ENCODE data around the gene SMG6. TPM values are rescaled to one million over a fixed set of nuclear protein-coding genes. Genes with fewer than 3 reads are reported as not detected.

The SMG6 gene
- total RNA-seq, 1 experiment from 2014 or later: 25.6 TPM

GRCh38 chr17:2083613-2084035 lies 220.0 kb downstream of the SMG6 start:
- H3K9me3 Mint-ChIP-seq: no peaks in the 10 kb centered on the region
- ChIA-PET POLR2A (no interaction called here), CTCF (interaction anchor here (1.2 to 2.4 kb wide), 2 partner anchors 19 to 26 kb away, joined by 4 to 6 read pairs; no protein-coding TSS in a partner anchor)
- H3K4me3 Mint-ChIP-seq: no peak overlapping the region
- peaks cover 3% of the 10 kb centered on the region for H3K4me1 Mint-ChIP-seq
- DNase-seq (ENCODE audit: low spot score): no peak
- peaks cover 6% of the 10 kb centered on the region for H3K36me3 Mint-ChIP-seq
- TF ChIP-seq ZNF121 (CRISPR knock-in tag; IDR thresholded peaks at IDR 0.05) (no peak), ZNF425 (CRISPR knock-in tag; conservative IDR thresholded peaks at IDR 0.05) (no peak), NR1H2 (CRISPR knock-in tag; IDR thresholded peaks at IDR 0.05) (no peak), EMX1 (CRISPR knock-in tag; IDR thresholded peaks at IDR 0.05) (no peak), SMAD3 (CRISPR knock-in tag; IDR thresholded peaks at IDR 0.05; ENCODE audit: borderline replicate concordance) (no peak), ELF4 (CRISPR knock-in tag; IDR thresholded peaks at IDR 0.05; ENCODE audit: low read depth) (no peak), SOX15 (CRISPR knock-in tag; IDR thresholded peaks at IDR 0.05) (no peak), ZSCAN18 (CRISPR knock-in tag; IDR thresholded peaks at IDR 0.05) (no peak), RORB (CRISPR knock-in tag; IDR thresholded peaks at IDR 0.05) (no peak)
- ATAC-seq: no peak
- H3K27ac Mint-ChIP-seq: no peak overlapping the region; the same call in 1 of the 2 replicates
- no peaks in the 10 kb centered on the region for H3K27me3 Mint-ChIP-seq (ENCODE audit: low read depth)

GRCh38 chr17:2082003-2082781 lies 221.4 kb downstream of the SMG6 start:
- no peak for DNase-seq (ENCODE audit: low spot score)
- TF ChIP-seq ERG (CRISPR knock-in tag; IDR thresholded peaks at IDR 0.05) (no peak), TEAD1 (CRISPR knock-in tag; IDR thresholded peaks at IDR 0.05) (no peak), CTCF (IDR thresholded peaks at IDR 0.05) (no peak), ARID4B (CRISPR knock-in tag; IDR thresholded peaks at IDR 0.05; ENCODE audit: borderline replicate concordance) (no peak), ZNF532 (CRISPR knock-in tag; IDR thresholded peaks at IDR 0.05; ENCODE audit: borderline replicate concordance) (no peak)
- ChIA-PET CTCF (interaction anchor here (0.9 to 1.3 kb wide), 3 partner anchors 9 to 163 kb away, joined by 4 to 6 read pairs (median 6); no protein-coding TSS in a partner anchor), POLR2A (no interaction called here)
- H3K9me3 Mint-ChIP-seq: no peaks in the 10 kb centered on the region
- H3K27me3 Mint-ChIP-seq (ENCODE audit: low read depth): no peaks in the 10 kb centered on the region
- no peak overlapping the region for H3K4me3 Mint-ChIP-seq
- ATAC-seq: no peak
- H3K36me3 Mint-ChIP-seq: peaks cover 9% of the 10 kb centered on the region
- no peaks in the 10 kb centered on the region for H3K4me1 Mint-ChIP-seq
- no peak overlapping the region; the same call in 1 of the 2 replicates for H3K27ac Mint-ChIP-seq

Measured in WTC11 (cell line).